ENCODE data around the gene SDR42E1.

The SDR42E1 gene

DNA sequence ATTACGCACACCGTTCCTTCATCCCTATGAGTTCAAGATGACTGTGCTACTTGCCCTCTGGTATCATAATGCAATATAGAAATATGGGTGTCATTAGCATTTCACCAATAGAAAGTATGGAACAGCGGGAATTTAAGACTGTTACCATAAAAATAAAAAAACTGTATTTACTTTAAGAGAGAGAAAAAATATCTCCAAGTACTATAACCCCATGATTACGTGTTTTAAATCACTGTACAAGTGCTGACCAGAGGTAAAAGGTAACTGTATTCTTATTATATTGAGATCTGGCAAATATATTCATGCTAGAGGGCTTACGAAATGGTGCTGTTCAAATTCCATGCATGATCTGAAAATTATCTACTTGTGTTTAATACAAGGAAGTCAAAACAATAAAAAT, 5.2 kb downstream of the SDR42E1 start:
- TF ChIP-seq, protein P1, sequence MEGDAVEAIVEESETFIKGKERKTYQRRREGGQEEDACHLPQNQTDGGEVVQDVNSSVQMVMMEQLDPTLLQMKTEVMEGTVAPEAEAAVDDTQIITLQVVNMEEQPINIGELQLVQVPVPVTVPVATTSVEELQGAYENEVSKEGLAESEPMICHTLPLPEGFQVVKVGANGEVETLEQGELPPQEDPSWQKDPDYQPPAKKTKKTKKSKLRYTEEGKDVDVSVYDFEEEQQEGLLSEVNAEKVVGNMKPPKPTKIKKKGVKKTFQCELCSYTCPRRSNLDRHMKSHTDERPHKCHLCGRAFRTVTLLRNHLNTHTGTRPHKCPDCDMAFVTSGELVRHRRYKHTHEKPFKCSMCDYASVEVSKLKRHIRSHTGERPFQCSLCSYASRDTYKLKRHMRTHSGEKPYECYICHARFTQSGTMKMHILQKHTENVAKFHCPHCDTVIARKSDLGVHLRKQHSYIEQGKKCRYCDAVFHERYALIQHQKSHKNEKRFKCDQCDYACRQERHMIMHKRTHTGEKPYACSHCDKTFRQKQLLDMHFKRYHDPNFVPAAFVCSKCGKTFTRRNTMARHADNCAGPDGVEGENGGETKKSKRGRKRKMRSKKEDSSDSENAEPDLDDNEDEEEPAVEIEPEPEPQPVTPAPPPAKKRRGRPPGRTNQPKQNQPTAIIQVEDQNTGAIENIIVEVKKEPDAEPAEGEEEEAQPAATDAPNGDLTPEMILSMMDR (IDR thresholded peaks at IDR 0.05; ENCODE audit: control extremely low read depth, extremely low read depth, low read depth, missing control alignments) = no peak
- no peak for DNase-seq (ENCODE audit: extremely low spot score)
- ChIA-PET CTCF (interaction anchor here (1.4 kb wide), 1 partner anchor 9 kb away, joined by 4 read pairs; no protein-coding TSS in a partner anchor), POLR2A (no interaction called here)

DNA sequence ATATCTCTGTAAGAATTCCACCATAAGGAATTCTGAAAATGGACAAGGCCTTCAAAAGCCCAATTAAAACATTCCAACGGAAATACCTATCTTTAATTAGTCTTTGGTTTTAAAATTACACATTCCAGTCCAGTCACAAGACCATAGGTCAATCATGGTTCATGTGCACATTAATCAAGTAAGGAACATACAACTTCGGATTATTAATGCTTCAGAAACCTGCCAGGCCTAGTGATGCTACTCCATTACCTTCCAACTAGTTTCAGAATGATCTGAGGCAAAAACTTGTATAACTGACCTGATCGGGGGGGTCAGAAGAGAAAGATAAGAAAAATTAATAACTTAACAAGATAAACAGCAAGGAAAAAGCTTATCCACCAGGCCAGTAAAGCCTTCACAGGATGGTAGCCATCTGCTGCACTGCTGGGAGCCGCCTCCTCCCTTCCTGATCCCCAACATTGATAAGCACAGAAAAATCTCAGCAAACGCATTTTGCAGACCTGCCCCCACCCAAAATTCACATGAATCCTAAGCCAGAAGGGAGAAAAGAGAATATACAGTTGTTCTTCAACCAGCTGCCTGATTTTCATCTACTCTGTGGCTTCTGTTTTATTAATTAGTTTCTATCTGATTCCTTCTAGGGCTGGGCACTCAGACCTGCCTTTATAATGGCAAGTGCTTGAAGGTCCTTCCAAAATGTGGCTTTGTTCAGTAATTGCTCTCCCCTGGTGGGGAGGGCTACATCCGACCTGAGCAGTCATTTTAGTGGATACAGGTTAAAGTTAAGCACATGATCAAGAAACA, 6.0 kb downstream of the SDR42E1 start:
- CTCF ChIA-PET = no interaction called here
- TF ChIP-seq, protein P1 (IDR thresholded peaks at IDR 0.05; ENCODE audit: control extremely low read depth, extremely low read depth, low read depth, missing control alignments) = no peak
- no peak for DNase-seq (ENCODE audit: extremely low spot score)
- POLR2A ChIA-PET = no interaction called here

DNA sequence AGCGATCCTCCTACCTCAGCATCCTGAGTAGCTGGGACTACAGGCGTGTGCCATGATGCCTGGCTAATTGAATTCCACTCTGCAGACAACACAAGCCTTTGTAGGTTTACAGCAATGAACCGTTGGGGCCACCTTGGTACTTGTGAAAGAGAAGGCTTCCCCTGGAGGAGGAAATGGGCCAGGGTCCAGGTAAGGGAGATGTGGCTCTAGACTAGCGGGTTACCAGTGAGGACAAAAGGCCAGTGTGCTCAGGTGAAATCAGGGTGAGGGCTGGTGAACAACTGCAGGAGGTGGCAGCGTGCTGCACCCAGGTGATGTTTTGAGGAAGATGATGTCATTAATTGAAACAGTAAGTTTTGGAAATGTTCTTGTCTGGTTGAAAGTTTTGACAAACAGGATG, 6.7 kb downstream of the SDR42E1 start:
- TF ChIP-seq, protein P1 (IDR thresholded peaks at IDR 0.05; ENCODE audit: control extremely low read depth, extremely low read depth, low read depth, missing control alignments) = no peak
- CTCF ChIA-PET = no interaction called here
- POLR2A ChIA-PET = no interaction called here
- no peak for DNase-seq (ENCODE audit: extremely low spot score)

DNA sequence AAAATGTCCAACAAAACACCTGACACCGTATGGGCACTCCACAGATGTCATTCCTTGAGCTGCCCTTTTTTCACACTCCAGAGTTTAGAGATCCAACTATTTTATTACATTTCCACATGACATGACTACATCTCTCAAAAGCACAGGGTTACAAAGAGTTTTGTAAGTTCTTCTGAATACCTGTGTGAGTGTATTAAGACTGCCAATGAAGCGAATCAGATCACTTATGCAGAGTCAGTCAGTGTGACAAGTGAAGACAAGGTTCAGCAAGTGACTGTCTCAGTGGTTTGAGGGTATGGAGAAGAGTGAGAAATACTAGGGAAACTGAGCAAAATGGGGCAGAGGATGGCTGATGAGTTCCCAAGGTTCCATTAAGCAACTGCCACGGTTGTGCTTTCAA, 8.4 kb downstream of the SDR42E1 start:
- DNase-seq (ENCODE audit: extremely low spot score) = no peak
- TF ChIP-seq, protein P1 (IDR thresholded peaks at IDR 0.05; ENCODE audit: control extremely low read depth, extremely low read depth, low read depth, missing control alignments) = no peak
- POLR2A ChIA-PET = no interaction called here
- CTCF ChIA-PET = no interaction called here

DNA sequence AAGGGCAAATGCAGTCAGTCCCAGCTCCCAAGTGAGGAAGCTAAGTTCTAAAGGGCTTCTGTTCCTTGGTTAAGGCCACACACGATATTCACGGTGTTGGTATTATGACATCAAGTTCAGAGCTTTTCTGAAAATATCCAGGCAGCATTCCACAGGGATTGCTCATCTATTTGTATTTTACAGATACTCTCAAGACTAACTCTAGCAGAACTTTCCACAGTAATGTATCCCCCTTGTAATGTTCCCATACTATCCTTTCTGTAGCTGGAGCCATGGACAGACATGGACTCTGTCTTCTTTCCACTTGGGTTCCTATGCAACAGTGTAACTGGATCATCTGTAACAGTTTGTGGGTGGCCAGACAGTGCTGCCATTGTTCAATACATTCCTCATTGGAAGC, 13.5 kb downstream of the SDR42E1 start:
- TF ChIP-seq, protein P1 (IDR thresholded peaks at IDR 0.05; ENCODE audit: control extremely low read depth, extremely low read depth, low read depth, missing control alignments) = no peak
- ChIA-PET CTCF (interaction anchor here (1.2 kb wide), 1 partner anchor 9 kb away, joined by 4 read pairs; no protein-coding TSS in a partner anchor), POLR2A (interaction anchor here (0.6 kb wide), 1 partner anchor 1325 kb away, joined by 3 read pairs; no protein-coding TSS in a partner anchor)
- DNase-seq (ENCODE audit: extremely low spot score) = no peak

DNA sequence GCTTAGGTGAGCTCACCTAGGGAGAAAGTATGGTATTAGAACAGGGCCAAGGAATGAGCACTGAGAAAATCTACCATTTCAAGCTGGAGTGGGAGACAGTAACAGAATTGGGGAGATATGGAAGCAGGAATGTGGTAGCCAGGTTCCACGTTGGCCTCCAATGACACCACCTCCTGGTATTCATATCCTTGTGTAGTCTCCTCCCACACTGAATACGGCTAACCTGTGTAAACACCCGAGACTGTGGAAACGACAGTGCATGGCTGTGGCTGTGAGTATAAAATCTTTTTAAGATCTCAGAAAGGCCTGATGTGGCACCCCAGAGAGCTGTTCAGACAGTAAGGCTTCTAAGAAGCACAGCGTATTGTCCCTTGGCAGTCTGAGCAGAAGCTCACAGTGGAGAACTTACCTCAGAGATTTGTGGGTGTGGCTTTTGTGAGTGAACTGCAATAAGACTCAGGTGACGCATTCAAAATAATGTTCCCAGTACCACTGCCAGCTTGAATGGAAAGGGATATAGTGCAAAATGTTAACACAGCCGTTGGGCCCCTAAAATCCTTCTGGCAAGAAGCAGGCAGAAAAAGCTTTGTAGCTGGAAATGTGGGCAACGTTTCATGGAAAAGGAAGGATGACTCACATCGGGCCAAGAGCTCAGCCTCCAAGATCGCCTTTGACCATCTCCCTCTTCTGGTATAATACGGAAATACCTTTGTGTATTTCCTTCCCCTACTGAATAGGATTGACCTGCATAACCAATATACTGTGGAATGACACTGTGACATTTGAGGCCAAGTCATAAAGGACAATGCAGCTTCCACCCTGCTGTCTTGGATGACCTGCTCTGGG, 14.4 kb downstream of the SDR42E1 start:
- ChIA-PET POLR2A (interaction anchor here (0.6 kb wide), 1 partner anchor 1326 kb away, joined by 3 read pairs; no protein-coding TSS in a partner anchor), CTCF (interaction anchor here (1.2 kb wide), 2 partner anchors 10 to 18 kb away, joined by 3 to 4 read pairs; no protein-coding TSS in a partner anchor)
- DNase-seq (ENCODE audit: extremely low spot score) = no peak
- TF ChIP-seq, protein P1 (IDR thresholded peaks at IDR 0.05; ENCODE audit: control extremely low read depth, extremely low read depth, low read depth, missing control alignments) = no peak

All from GM10248 (cell line).